CD4-positive, alpha-beta memory T cell (primary cell): ENCODE data around the gene PPP6R2. TPM values are rescaled to one million over a fixed set of nuclear protein-coding genes. Genes with fewer than 3 reads are reported as not detected.
A peak's percentile ranks its signal among the peaks of the same experiment; 100 is the strongest.

Source experiments
- CTCF ChIA-PET: fragments of 350-600 bp; sonication (Branson Sonifier 250); formaldehyde crosslinking; loops from one replicate; lab custom pipeline; 2021; ENCODE audit warnings: inconsistent platforms; ENCODE audit not compliant: partially characterized antibody; lab: Charles Lee
- POLR2A ChIA-PET: fragments of 350-600 bp; sonication (Branson Sonifier 250); formaldehyde crosslinking; loops from one replicate; lab custom pipeline; 2021; ENCODE audit not compliant: partially characterized antibody; lab: Charles Lee
- DNase-seq, 5 donors: peaks; one replicate each; pipeline versions ENCODE4 v3.0.0 to v3.0.0-alpha.2; 2020 to 2022; ENCODE audit warnings: mixed read lengths in 1 of 5
- H3K27ac ChIP-seq: one replicate; pipeline ENCODE4 v1.7.0; 2013; ENCODE audit warnings: low read depth, low read length
- H3K27me3 ChIP-seq: 2 replicates; pipeline ENCODE4 v1.7.0; 2013; ENCODE audit warnings: mild to moderate bottlenecking, low read length, moderate library complexity; ENCODE audit not compliant: insufficient read depth
- H3K36me3 ChIP-seq: 2 replicates; pipeline ENCODE4 v1.7.0; 2013; ENCODE audit warnings: mild to moderate bottlenecking, low read length, moderate library complexity; ENCODE audit not compliant: insufficient read depth
- H3K4me1 ChIP-seq: 2 replicates; pipeline ENCODE4 v1.7.0; 2013; ENCODE audit warnings: mild to moderate bottlenecking, low read length, moderate library complexity; ENCODE audit not compliant: insufficient read depth
- H3K4me3 ChIP-seq, 2 donors: one replicate each; pipeline ENCODE4 v1.7.0; 2013; ENCODE audit warnings: low read length in 2 of 2, mild to moderate bottlenecking in 1 of 2
- H3K9me3 ChIP-seq, 2 donors: one replicate each; pipeline ENCODE4 v1.7.0; 2013; ENCODE audit warnings: low read length in 2 of 2, control low read depth in 1 of 2; ENCODE audit not compliant: control insufficient read depth in 1 of 2
- H3K27ac Mint-ChIP-seq, 7 donors: one replicate each; pipeline ENCODE4 v1.8.0; 2020 to 2021; ENCODE audit warnings: mixed read lengths in 7 of 7, mild to moderate bottlenecking in 6 of 7, inconsistent platforms in 3 of 7, moderate library complexity in 3 of 7
- H3K27me3 Mint-ChIP-seq, 2 donors: one replicate each; pipeline ENCODE4 v1.8.0; 2020 to 2021; ENCODE audit warnings: mixed read lengths in 2 of 2
- H3K36me3 Mint-ChIP-seq, 2 donors: one replicate each; pipeline ENCODE4 v1.8.0; 2020 to 2021; ENCODE audit warnings: mixed read lengths in 2 of 2, inconsistent platforms in 1 of 2, mild to moderate bottlenecking in 1 of 2
- H3K4me1 Mint-ChIP-seq, 4 donors: one replicate each; pipeline ENCODE4 v1.8.0; 2020 to 2021; ENCODE audit warnings: mixed read lengths in 4 of 4, mild to moderate bottlenecking in 1 of 4
- H3K4me3 Mint-ChIP-seq, 8 donors: one replicate each; pipeline ENCODE4 v1.8.0; 2020 to 2021; ENCODE audit warnings: mixed read lengths in 8 of 8, mild to moderate bottlenecking in 7 of 8, moderate library complexity in 6 of 8, inconsistent platforms in 3 of 8
- H3K9me3 Mint-ChIP-seq, 8 donors: one replicate each; pipeline ENCODE4 v1.8.0; 2020 to 2021; ENCODE audit warnings: mixed read lengths in 8 of 8, mild to moderate bottlenecking in 5 of 8, inconsistent platforms in 3 of 8, moderate library complexity in 1 of 8
- intact Hi-C: fragments of 100-400 bp; cut with micrococcal nuclease; formaldehyde crosslinking; loops from one replicate; pipeline ENCODE4 v1.15.1; 2023
- polyA plus RNA-seq, 2 donors: library from polyadenylated mRNA; unstranded; fragments of 300-500 nt; fragmentation: Illumina TruSeq; gene quantifications; one replicate each; pipeline ENCODE4 v1.2.3, GENCODE V29; 2021
- total RNA-seq, 2 experiments: library from RNA; stranded (reverse); gene quantifications; one replicate each; pipeline ENCODE4 v1.2.3, GENCODE V29; 2021

Gene PPP6R2
- total and polyA plus RNA-seq, 4 experiments from 2014 or later = 13.3 to 91.2 (median 53.9) TPM

DNA sequence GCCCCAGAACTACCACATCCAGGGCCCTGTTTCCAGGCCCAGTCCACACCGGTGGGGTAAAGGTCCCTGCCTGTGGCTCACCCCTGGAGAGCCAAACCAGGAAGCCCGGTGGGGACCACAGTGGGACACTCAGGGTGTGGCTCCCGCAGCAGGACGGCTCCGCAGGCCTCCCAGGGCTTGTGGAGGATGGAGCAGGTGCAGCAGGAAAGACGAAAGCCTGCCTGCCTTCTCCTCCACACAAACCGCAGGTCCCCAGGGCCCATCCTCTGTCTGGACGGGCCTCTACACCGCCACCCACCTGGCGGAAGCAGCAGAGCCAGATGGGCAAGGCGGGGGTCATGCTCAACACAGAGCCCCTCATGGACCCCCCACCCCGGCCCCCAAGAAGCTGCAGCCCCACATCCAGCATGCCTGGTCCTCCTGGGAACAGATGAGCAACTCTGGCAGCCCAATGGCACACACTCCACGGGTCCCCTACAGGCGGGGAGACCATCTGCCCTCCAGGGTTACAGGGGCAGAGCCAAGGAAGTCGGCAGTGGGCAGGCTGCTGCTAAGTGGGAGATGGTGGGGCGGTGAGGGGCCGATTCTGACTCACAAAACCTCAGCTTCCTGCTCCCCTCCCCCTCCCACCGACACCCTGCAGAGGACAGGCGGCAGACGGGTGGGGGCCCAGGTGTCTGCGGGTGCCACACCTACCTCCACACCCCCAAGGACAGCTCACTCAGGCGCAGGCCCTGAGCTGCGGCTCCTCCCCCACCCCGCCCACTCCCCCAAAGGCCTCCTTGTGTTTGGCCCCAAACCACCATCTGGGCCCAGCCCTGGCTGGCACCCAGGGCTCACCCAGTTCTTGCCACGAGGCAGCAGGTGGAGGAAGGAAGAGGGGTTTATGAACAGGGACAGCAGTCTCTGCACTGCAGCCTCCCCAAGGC lies 126.5 kb downstream of the PPP6R2 start:
- peaks cover 11 to 38% of the 10 kb centered on the region in 2 donors for H3K36me3 Mint-ChIP-seq
- peak overlapping the region; percentile 89 to 98 (median 96) for H3K27ac Mint-ChIP-seq
- Histone ChIP-seq H3K9me3 (no peaks in the 10 kb centered on the region), H3K36me3 (peaks cover 32% of the 10 kb centered on the region), H3K4me1 (peaks cover 58% of the 10 kb centered on the region), H3K4me3 (peak overlapping the region; percentile 42 to 51), H3K27ac (peak overlapping the region; percentile 75), H3K27me3 (no peaks in the 10 kb centered on the region)
- H3K9me3 Mint-ChIP-seq = no peaks in the 10 kb centered on the region
- intact Hi-C loops = loop anchor here (1.0 to 10.0 kb wide), 6 partner anchors 12 to 215 kb away; partner anchors contain the start of genes ADM2, CHKB and HDAC10
- ChIA-PET CTCF (interaction anchor here (0.7 to 3.8 kb wide), 15 partner anchors 10 to 279 kb away, joined by 3 to 29 read pairs (median 4); partner anchors contain the start of genes SCO2 and SYCE3), POLR2A (interaction anchor here (0.7 to 8.1 kb wide), 34 partner anchors 10 to 279 kb away, joined by 3 to 71 read pairs (median 5); partner anchors contain the start of genes ADM2, ARSA, CHKB and HDAC10)
- peak overlapping the region; percentile 74 to 88 (median 84) for H3K4me3 Mint-ChIP-seq
- H3K4me1 Mint-ChIP-seq = peaks cover 35 to 69% (median 51%) of the 10 kb centered on the region in 4 donors
- DNase-seq = peak; percentile 96 to 99 (median 97)
- no peaks in the 10 kb centered on the region for H3K27me3 Mint-ChIP-seq

DNA sequence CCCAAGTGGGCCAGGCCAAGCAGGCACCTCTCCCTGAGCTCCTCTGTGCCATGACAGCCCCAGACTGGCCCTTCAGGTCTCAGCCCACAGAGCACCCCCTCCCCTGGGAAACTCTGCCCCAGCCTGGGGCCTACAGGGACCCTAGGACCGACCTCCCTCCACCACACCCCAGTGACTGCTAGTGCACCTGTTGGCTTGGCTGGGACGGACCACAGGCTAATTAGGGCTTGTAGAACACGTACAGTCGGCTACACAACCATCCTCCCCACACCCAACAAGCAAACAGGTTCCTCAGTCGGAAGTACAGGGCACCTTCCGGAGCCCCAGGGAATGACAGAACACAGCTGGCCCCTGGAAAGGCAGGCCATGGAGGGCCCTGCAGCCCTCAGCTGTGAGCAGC lies 127.4 kb downstream of the PPP6R2 start:
- H3K4me3 Mint-ChIP-seq = peak overlapping the region; percentile 74 to 88 (median 84)
- peaks cover 11 to 35% of the 10 kb centered on the region in 2 donors for H3K36me3 Mint-ChIP-seq
- Histone ChIP-seq H3K4me1 (peaks cover 63% of the 10 kb centered on the region), H3K27ac (peak overlapping the region; percentile 75), H3K9me3 (no peaks in the 10 kb centered on the region), H3K4me3 (peak overlapping the region; percentile 40 to 43), H3K36me3 (peaks cover 23% of the 10 kb centered on the region), H3K27me3 (no peaks in the 10 kb centered on the region)
- H3K9me3 Mint-ChIP-seq = no peaks in the 10 kb centered on the region
- DNase-seq = peak in 1 of 5 donors; percentile 44
- POLR2A ChIA-PET = interaction anchor here (0.7 to 8.1 kb wide), 30 partner anchors 9 to 279 kb away, joined by 3 to 71 read pairs (median 6); partner anchors contain the start of genes ADM2, ARSA, CHKB and HDAC10
- intact Hi-C loops = loop anchor here (1.0 to 10.0 kb wide), 5 partner anchors 11 to 216 kb away; partner anchors contain the start of genes ADM2, CHKB and HDAC10
- peaks cover 35 to 71% (median 53%) of the 10 kb centered on the region in 4 donors for H3K4me1 Mint-ChIP-seq
- peak overlapping the region; percentile 89 to 98 (median 96) for H3K27ac Mint-ChIP-seq
- H3K27me3 Mint-ChIP-seq = no peaks in the 10 kb centered on the region
- CTCF ChIA-PET = interaction anchor here (0.7 to 3.8 kb wide), 15 partner anchors 9 to 150 kb away, joined by 3 to 29 read pairs (median 4); partner anchors contain the start of genes SCO2 and SYCE3

DNA sequence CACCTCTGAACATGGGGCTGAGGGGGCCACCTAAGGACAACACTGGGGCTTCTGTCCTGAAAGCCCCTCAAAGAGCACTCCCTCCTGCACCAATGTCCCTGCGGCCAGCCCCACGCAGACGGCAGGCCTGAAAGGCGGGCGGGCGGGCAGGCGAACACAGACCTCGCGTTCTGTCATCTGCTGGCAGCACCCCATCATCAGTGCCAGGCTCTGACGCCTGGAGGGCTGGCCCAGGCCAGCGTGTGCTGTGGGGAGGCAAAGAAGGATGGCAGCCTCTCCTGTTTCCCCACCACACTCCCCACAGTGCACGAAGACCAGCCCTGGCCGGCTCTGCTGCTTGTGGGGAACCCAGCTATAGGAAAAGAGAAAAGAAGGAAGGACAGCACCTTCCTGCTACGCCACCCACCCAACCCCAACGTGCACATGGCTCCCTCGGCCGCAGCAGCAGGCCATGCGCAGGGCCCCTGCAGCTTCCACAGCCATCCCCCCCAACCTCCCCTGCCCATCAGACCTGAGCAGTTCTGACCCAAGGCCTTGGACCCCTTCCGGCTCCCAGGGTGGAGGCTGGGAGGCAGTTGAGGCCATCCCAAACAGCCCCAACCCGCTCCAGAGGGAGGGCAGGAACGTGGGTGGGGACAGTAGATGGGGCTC lies 128.2 kb downstream of the PPP6R2 start:
- Mint-ChIP-seq H3K27me3 (no peaks in the 10 kb centered on the region), H3K9me3 (no peaks in the 10 kb centered on the region), H3K36me3 (peaks cover 11 to 29% of the 10 kb centered on the region in 2 donors), H3K27ac (peak overlapping the region; percentile 89 to 98 (median 96)), H3K4me3 (peak overlapping the region; percentile 52 to 86 (median 82)), H3K4me1 (peaks cover 35 to 73% (median 54%) of the 10 kb centered on the region in 4 donors)
- Histone ChIP-seq H3K4me3 (peak overlapping the region; percentile 40 to 43), H3K27ac (peak overlapping the region; percentile 75), H3K4me1 (peaks cover 64% of the 10 kb centered on the region), H3K36me3 (peaks cover 15% of the 10 kb centered on the region), H3K9me3 (no peaks in the 10 kb centered on the region), H3K27me3 (no peaks in the 10 kb centered on the region)
- CTCF ChIA-PET = interaction anchor here (1.2 to 3.8 kb wide), 9 partner anchors 8 to 149 kb away, joined by 3 to 29 read pairs (median 4); partner anchors contain the start of gene SCO2
- POLR2A ChIA-PET = interaction anchor here (1.3 to 8.1 kb wide), 11 partner anchors 8 to 227 kb away, joined by 5 to 71 read pairs (median 21); partner anchors contain the start of genes ADM2, LMF2, NCAPH2 and SCO2
- DNase-seq = peak in 1 of 5 donors; percentile 35
- intact Hi-C loops = loop anchor here (5.0 to 10.0 kb wide), 2 partner anchors 111 to 217 kb away; partner anchors contain the start of genes CHKB and HDAC10

DNA sequence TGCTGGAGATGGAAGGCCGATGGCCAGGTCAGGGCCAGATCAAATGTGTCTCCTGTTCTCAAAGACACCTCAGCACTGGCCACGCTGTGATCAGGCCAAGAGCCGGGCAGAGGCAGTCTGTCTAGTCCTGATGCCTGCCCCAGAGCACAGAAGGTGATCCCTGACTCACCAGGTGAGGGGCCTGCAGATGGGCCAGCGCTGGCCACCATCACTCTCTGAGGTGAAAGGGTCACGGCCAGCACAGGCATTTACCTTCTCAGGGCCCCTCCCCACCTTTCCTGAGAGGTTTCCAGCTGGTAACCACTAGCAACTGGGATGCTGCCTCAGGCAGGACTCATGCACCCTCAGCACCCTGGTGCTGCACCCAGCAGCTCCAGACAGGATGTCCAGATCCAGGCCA lies 128.8 kb downstream of the PPP6R2 start:
- peaks cover 6 to 24% of the 10 kb centered on the region in 2 donors for H3K36me3 Mint-ChIP-seq
- Histone ChIP-seq H3K27me3 (no peaks in the 10 kb centered on the region), H3K4me1 (peaks cover 64% of the 10 kb centered on the region), H3K27ac (peak overlapping the region; percentile 75), H3K4me3 (peak overlapping the region in 1 of 2 donors; percentile 1), H3K9me3 (no peaks in the 10 kb centered on the region), H3K36me3 (peaks cover 8% of the 10 kb centered on the region)
- CTCF ChIA-PET = interaction anchor here (0.9 to 2.7 kb wide), 4 partner anchors 21 to 103 kb away, joined by 4 to 13 read pairs (median 5); partner anchors contain the start of gene SCO2
- H3K4me1 Mint-ChIP-seq = peaks cover 32 to 73% (median 53%) of the 10 kb centered on the region in 4 donors
- intact Hi-C loops = loop anchor here (5.0 to 10.0 kb wide), 2 partner anchors 110 to 217 kb away; partner anchors contain the start of genes CHKB and HDAC10
- peak overlapping the region; percentile 65 to 98 (median 89) for H3K27ac Mint-ChIP-seq
- H3K4me3 Mint-ChIP-seq = peak overlapping the region; percentile 59 to 97 (median 72)
- DNase-seq = no peak
- POLR2A ChIA-PET = interaction anchor here (0.9 to 8.1 kb wide), 10 partner anchors 11 to 228 kb away, joined by 3 to 71 read pairs (median 19); partner anchors contain the start of genes ADM2, HDAC10, LMF2 and NCAPH2
- no peaks in the 10 kb centered on the region for H3K27me3 Mint-ChIP-seq
- no peaks in the 10 kb centered on the region for H3K9me3 Mint-ChIP-seq

DNA sequence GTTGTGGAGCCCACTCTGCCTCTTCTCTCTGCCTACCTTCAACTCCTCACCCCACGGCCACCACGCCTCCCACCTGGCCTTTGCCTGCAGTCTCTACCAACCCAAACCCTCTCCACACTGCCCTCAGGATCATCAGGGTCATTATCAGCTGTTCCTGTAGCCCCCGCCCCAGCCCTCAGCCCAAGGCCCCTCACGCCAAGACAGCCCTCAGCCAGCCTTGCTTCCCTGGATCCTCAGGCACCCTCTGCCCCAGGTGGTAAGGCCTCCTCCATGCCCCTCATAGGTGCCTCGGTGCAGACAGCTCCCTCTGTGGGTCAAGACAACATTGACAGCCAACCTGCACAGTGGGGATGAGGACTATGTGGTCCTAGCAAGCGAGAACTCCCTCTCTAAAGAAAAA lies 130.0 kb downstream of the PPP6R2 start:
- H3K4me1 ChIP-seq = peaks cover 62% of the 10 kb centered on the region
- CTCF ChIA-PET = interaction anchor here (0.6 to 2.7 kb wide), 8 partner anchors 15 to 148 kb away, joined by 3 to 13 read pairs (median 5); partner anchors contain the start of gene SCO2
- no peaks in the 10 kb centered on the region for H3K27me3 ChIP-seq
- Mint-ChIP-seq H3K9me3 (no peaks in the 10 kb centered on the region), H3K4me3 (peak overlapping the region; percentile 88 to 99 (median 95)), H3K36me3 (peaks cover 6 to 22% of the 10 kb centered on the region in 2 donors), H3K27me3 (no peaks in the 10 kb centered on the region), H3K4me1 (peaks cover 31 to 73% (median 53%) of the 10 kb centered on the region in 4 donors), H3K27ac (peak overlapping the region; percentile 89 to 98 (median 94))
- H3K9me3 ChIP-seq = no peaks in the 10 kb centered on the region
- H3K27ac ChIP-seq = peak overlapping the region; percentile 75
- DNase-seq = peak; percentile 40 to 67 (median 51)
- peaks cover 4% of the 10 kb centered on the region for H3K36me3 ChIP-seq
- peak overlapping the region; percentile 64 to 79 for H3K4me3 ChIP-seq
- intact Hi-C loops = loop anchor here (5.0 to 10.0 kb wide), 2 partner anchors 109 to 218 kb away; partner anchors contain the start of genes CHKB and HDAC10
- POLR2A ChIA-PET = interaction anchor here (0.6 to 8.1 kb wide), 13 partner anchors 21 to 229 kb away, joined by 3 to 71 read pairs (median 5); partner anchors contain the start of genes HDAC10, LMF2, NCAPH2 and SCO2
